HG03097 (cell line): ENCODE results near the gene FOLR1.

Source experiments
- ATAC-seq: cut with Tn5 transposase; IDR thresholded peaks from one replicate; pipeline ENCODE4 v1.9.1; 2021; ENCODE audit not compliant: unreplicated experiment, low FRiP score

Gene FOLR1

DNA sequence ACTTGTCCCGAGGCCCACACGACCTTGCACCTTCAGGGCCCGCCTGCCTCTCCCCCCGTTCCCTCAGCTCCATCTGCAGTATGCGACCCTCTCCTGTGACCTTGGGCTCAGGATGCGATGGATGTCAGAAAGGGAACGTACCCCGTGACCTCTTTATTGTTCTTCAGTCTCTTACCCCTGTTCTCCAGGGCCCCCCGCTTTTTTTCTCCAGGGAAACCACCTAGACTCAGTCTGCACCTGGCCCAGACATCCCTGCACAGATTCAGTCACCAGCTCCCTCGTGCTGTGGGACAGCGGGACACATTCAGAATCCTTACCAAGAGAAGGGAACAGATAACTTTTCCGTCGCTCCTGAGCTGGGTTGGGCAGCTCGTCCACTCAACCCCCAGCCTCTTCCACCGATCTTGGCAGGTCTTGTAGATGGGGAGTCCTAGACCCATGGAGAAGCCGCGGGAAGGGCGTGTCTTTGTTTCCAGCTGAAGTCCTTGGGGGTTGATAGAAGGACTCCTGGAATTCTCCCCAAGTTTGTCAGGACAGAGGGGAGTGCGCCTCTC lies 53.4 kb downstream of the FOLR1 start:
- ATAC-seq: no peak
